Measurements from ENCODE around the gene PLCZ1.

Gene PLCZ1

GRCh38 chr12:18643681-18644080 is 94.1 kb downstream of the PLCZ1 start:
- TF ChIP-seq, protein P1, sequence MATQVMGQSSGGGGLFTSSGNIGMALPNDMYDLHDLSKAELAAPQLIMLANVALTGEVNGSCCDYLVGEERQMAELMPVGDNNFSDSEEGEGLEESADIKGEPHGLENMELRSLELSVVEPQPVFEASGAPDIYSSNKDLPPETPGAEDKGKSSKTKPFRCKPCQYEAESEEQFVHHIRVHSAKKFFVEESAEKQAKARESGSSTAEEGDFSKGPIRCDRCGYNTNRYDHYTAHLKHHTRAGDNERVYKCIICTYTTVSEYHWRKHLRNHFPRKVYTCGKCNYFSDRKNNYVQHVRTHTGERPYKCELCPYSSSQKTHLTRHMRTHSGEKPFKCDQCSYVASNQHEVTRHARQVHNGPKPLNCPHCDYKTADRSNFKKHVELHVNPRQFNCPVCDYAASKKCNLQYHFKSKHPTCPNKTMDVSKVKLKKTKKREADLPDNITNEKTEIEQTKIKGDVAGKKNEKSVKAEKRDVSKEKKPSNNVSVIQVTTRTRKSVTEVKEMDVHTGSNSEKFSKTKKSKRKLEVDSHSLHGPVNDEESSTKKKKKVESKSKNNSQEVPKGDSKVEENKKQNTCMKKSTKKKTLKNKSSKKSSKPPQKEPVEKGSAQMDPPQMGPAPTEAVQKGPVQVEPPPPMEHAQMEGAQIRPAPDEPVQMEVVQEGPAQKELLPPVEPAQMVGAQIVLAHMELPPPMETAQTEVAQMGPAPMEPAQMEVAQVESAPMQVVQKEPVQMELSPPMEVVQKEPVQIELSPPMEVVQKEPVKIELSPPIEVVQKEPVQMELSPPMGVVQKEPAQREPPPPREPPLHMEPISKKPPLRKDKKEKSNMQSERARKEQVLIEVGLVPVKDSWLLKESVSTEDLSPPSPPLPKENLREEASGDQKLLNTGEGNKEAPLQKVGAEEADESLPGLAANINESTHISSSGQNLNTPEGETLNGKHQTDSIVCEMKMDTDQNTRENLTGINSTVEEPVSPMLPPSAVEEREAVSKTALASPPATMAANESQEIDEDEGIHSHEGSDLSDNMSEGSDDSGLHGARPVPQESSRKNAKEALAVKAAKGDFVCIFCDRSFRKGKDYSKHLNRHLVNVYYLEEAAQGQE (IDR thresholded peaks at IDR 0.05; ENCODE audit: insufficient replicate concordance, low read depth) = no peak
- TF ChIP-seq, protein P2, sequence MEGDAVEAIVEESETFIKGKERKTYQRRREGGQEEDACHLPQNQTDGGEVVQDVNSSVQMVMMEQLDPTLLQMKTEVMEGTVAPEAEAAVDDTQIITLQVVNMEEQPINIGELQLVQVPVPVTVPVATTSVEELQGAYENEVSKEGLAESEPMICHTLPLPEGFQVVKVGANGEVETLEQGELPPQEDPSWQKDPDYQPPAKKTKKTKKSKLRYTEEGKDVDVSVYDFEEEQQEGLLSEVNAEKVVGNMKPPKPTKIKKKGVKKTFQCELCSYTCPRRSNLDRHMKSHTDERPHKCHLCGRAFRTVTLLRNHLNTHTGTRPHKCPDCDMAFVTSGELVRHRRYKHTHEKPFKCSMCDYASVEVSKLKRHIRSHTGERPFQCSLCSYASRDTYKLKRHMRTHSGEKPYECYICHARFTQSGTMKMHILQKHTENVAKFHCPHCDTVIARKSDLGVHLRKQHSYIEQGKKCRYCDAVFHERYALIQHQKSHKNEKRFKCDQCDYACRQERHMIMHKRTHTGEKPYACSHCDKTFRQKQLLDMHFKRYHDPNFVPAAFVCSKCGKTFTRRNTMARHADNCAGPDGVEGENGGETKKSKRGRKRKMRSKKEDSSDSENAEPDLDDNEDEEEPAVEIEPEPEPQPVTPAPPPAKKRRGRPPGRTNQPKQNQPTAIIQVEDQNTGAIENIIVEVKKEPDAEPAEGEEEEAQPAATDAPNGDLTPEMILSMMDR (IDR thresholded peaks at IDR 0.05; ENCODE audit: insufficient read depth, low read length) = no peak
- no peak for TF ChIP-seq SPI1 (IDR thresholded peaks at IDR 0.05; ENCODE audit: borderline replicate concordance, low read depth)
- TF ChIP-seq GABPA (IDR thresholded peaks at IDR 0.05; ENCODE audit: low read depth) = no peak
- no peak for TF ChIP-seq POLR2AphosphoS5 (IDR thresholded peaks at IDR 0.05; ENCODE audit: low read depth)
- DNase-seq (ENCODE audit: low read depth in 1 of 2, low spot score in 1 of 2) = no peak
- H3K27me3 ChIP-seq (ENCODE audit: insufficient read depth, poor library complexity, severe bottlenecking) = no peaks in the 10 kb centered on the region
- H3K27ac ChIP-seq (replicated peaks) = no peak overlapping the region
- no peak overlapping the region for H3K4me3 ChIP-seq (replicated peaks; ENCODE audit: insufficient read depth, low read length)

DNA sequence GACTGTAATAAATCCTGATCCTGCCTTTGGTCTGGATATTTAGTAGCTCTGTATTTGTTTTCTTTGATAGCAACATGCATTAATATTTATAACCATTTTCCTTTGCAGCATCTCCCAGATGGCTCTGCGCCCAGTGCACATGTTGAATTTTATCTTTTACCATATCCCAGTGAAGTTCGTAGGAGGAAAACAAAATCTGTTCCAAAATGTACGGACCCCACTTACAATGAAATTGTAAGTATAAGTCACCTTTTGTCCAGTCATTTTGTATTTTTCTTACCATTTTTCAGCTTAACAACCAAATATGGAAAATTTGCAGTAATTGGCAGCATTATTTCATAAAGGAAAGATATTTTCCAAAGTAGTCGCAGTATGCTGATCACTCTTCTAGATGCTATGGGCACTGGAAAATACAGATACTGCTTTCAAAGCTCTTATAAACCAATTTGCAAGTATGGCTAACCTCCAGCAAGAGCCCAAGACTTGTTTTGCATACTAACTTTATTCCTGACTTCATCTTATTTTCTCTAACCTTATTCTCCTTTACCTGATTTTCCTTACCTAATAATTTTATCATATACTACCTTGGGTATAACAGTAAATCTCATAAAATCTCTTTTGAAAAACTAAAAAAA is 97.4 kb downstream of the PLCZ1 start:
- TF ChIP-seq GABPA (IDR thresholded peaks at IDR 0.05; ENCODE audit: low read depth) (no peak), SPI1 (IDR thresholded peaks at IDR 0.05; ENCODE audit: borderline replicate concordance, low read depth) (no peak), POLR2AphosphoS5 (IDR thresholded peaks at IDR 0.05; ENCODE audit: low read depth) (no peak)
- TF ChIP-seq, protein P1 (IDR thresholded peaks at IDR 0.05; ENCODE audit: insufficient replicate concordance, low read depth) = no peak
- TF ChIP-seq, protein P2 (IDR thresholded peaks at IDR 0.05; ENCODE audit: insufficient read depth, low read length) = no peak
- Histone ChIP-seq H3K27ac (replicated peaks) (no peak overlapping the region), H3K27me3 (ENCODE audit: insufficient read depth, poor library complexity, severe bottlenecking) (no peaks in the 10 kb centered on the region), H3K4me3 (replicated peaks; ENCODE audit: insufficient read depth, low read length) (no peak overlapping the region)
- DNase-seq (ENCODE audit: low read depth in 1 of 2, low spot score in 1 of 2) = no peak

DNA sequence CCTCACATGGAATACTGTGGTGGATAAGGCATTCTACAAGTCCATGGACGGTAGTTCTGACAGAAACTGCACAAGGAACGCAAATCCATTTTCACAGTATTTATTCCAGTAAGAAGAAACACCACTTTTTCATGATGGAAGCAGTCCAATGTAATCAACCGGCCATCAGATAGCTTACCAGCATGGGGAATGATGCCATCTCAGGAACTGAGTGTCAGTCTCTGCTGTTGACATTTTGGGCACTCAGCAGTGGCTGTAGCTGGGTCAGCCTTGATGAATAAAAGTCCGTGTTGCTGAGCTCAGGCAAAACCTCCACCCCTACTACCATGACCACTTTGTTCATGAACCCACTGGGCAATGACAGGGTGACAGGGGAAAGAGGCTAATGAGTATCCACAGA is 103.4 kb downstream of the PLCZ1 start:
- Histone ChIP-seq H3K27me3 (ENCODE audit: insufficient read depth, poor library complexity, severe bottlenecking) (peaks cover 2% of the 10 kb centered on the region), H3K4me3 (replicated peaks; ENCODE audit: insufficient read depth, low read length) (no peak overlapping the region), H3K27ac (replicated peaks) (no peak overlapping the region)
- TF ChIP-seq GABPA (IDR thresholded peaks at IDR 0.05; ENCODE audit: low read depth) = no peak
- TF ChIP-seq, protein P1 (IDR thresholded peaks at IDR 0.05; ENCODE audit: insufficient replicate concordance, low read depth) = no peak
- TF ChIP-seq, protein P2 (IDR thresholded peaks at IDR 0.05; ENCODE audit: insufficient read depth, low read length) = no peak
- no peak for TF ChIP-seq POLR2AphosphoS5 (IDR thresholded peaks at IDR 0.05; ENCODE audit: low read depth)
- TF ChIP-seq SPI1 (IDR thresholded peaks at IDR 0.05; ENCODE audit: borderline replicate concordance, low read depth) = no peak
- DNase-seq (ENCODE audit: low read depth in 1 of 2, low spot score in 1 of 2) = no peak
